Endothelial cell of umbilical vein (primary cell): ENCODE measurements around the gene CRELD2. TPM values are rescaled to one million over a fixed set of nuclear protein-coding genes. Genes with fewer than 3 reads are reported as not detected.
A peak's percentile ranks its signal among the peaks of the same experiment; 100 is the strongest.

ENCODE experiments used
- BruUV-seq: library from RNA; stranded (reverse); fragments of 400-500 nt; replicated peaks from 2 replicates; lab custom pipeline; 2021; lab: Mats Ljungman, UMichigan
- CTCF ChIA-PET: fragments of 300-600, 350-600 bp; sonication (Branson Sonifier 250); formaldehyde crosslinking; loops from one replicate; lab custom pipeline; 2021; ENCODE audit warnings: antibody characterized with exemption, inconsistent platforms; lab: Charles Lee
- POLR2A ChIA-PET: fragments of 300-600, 350-600 bp; sonication (Branson Sonifier 250); formaldehyde crosslinking; loops from one replicate; lab custom pipeline; 2021; ENCODE audit warnings: antibody characterized with exemption, inconsistent platforms; lab: Charles Lee
- DNase-seq: peaks from one replicate; pipeline ENCODE4 v3.0.0-alpha.2; 2011; ENCODE audit warnings: low read depth, low spot score
- FAIRE-seq: peaks from 2 replicates; lab custom pipeline; 2011; peaks lifted over from hg19 to GRCh38; lab: Jason Lieb, UNC
- H2AFZ ChIP-seq: 2 replicates; pipeline ENCODE4 v1.6.0; 2012; ENCODE audit warnings: low read depth, low read length, control low read depth, inconsistent platforms
- H3K27ac ChIP-seq: 2 replicates; pipeline ENCODE4 v1.5.1; 2011; ENCODE audit warnings: low read depth, mild to moderate bottlenecking, control low read depth, low read length, moderate library complexity; ENCODE audit not compliant: insufficient read depth
- H3K27me3 ChIP-seq, 2 experiments: 2 replicates each; pipeline versions ENCODE4 v1.6.0 to v1.6.1; 2011; ENCODE audit warnings: low read length in 2 of 2, mixed read lengths in 1 of 2; ENCODE audit not compliant: control insufficient read depth in 2 of 2, insufficient read depth in 2 of 2
- H3K36me3 ChIP-seq, 2 experiments: 2 replicates in 1 of 2; 3 replicates in 1 of 2; pipeline ENCODE4 v1.5.1; 2011; ENCODE audit warnings: low read length in 2 of 2, mild to moderate bottlenecking in 1 of 2, moderate library complexity in 1 of 2; ENCODE audit not compliant: control insufficient read depth in 2 of 2, insufficient read depth in 2 of 2; ENCODE audit errors: extremely low read depth in 1 of 2
- H3K4me1 ChIP-seq: 3 replicates; pipeline ENCODE4 v1.5.1; 2011; ENCODE audit warnings: mild to moderate bottlenecking, low read length; ENCODE audit not compliant: control insufficient read depth, insufficient read depth; ENCODE audit errors: extremely low read depth
- H3K4me2 ChIP-seq: 2 replicates; pipeline ENCODE4 v1.6.1; 2011; ENCODE audit warnings: low read length, control low read depth, mixed read lengths; ENCODE audit not compliant: insufficient read depth
- H3K4me3 ChIP-seq, 3 experiments: fragments of 200-600 bp in 1 of 3; sonication (generic), shearing (Covaris generic) in 1 of 3; replicated peaks in 1 of 3; 2 replicates each; pipeline ENCODE4 v1.5.1; 2011 to 2016; ENCODE audit warnings: control low read depth in 3 of 3, low read length in 3 of 3, mild to moderate bottlenecking in 2 of 3, inconsistent platforms in 1 of 3, low read depth in 1 of 3, moderate library complexity in 1 of 3; ENCODE audit not compliant: insufficient read depth in 1 of 3
- H3K79me2 ChIP-seq: 2 replicates; pipeline ENCODE4 v1.6.0; 2012; ENCODE audit warnings: low read length, inconsistent platforms; ENCODE audit not compliant: control insufficient read depth, insufficient read depth
- H3K9ac ChIP-seq: replicated peaks from 2 replicates; pipeline ENCODE3; 2011; ENCODE audit warnings: low read length, control low read depth; ENCODE audit not compliant: insufficient read depth; ENCODE audit errors: extremely low read depth
- H3K9me1 ChIP-seq: replicated peaks from 3 replicates; pipeline ENCODE4 v1.6.0; 2011; ENCODE audit warnings: mild to moderate bottlenecking, low read length; ENCODE audit not compliant: control insufficient read depth, insufficient read depth; ENCODE audit errors: extremely low read depth
- H3K9me3 ChIP-seq: replicated peaks from 2 replicates; pipeline ENCODE4 v1.5.1; 2012; ENCODE audit warnings: low read length, inconsistent platforms; ENCODE audit not compliant: control insufficient read depth, insufficient read depth
- H4K20me1 ChIP-seq: replicated peaks from 2 replicates; pipeline ENCODE3; 2011; ENCODE audit warnings: mild to moderate bottlenecking, low read length; ENCODE audit not compliant: control insufficient read depth, insufficient read depth; ENCODE audit errors: extremely low read depth
- EZH2 ChIP-seq: IDR thresholded peaks from 2 replicates; pipeline ENCODE4 v1.6.1; 2012; ENCODE audit warnings: borderline replicate concordance, low read depth, mild to moderate bottlenecking, moderate library complexity, low read length, inconsistent platforms; ENCODE audit not compliant: severe bottlenecking
- JUN ChIP-seq: IDR thresholded peaks from 2 replicates; pipeline ENCODE4 v1.6.1; 2011; ENCODE audit warnings: borderline replicate concordance, low read depth; ENCODE audit not compliant: insufficient read length, insufficient read depth
- POLR2AphosphoS5 ChIP-seq: IDR thresholded peaks from 2 replicates; pipeline ENCODE4 v1.6.1; 2012; ENCODE audit warnings: low read depth, mild to moderate bottlenecking, control low read depth, low read length, moderate library complexity; ENCODE audit not compliant: insufficient read depth
- dilution Hi-C: fragments of 300-500 bp; cut with MboI; formaldehyde crosslinking; loops from one replicate; pipeline ENCODE4 v1.15.0; 2019; ENCODE audit warnings: low sequenced_read_pairs; ENCODE audit not compliant: extremely low pct_ligation_motif_present
- intact Hi-C: fragments of 100-400 bp; cut with micrococcal nuclease; formaldehyde crosslinking; loops from one replicate; pipeline ENCODE4 v1.10.0; 2022
- polyA plus RNA-seq, 4 experiments: library from polyadenylated mRNA; depleted of rRNA in 3 of 4; stranded (reverse) in 3 of 4; unstranded in 1 of 4; fragments of >200 nt; gene quantifications; 2 replicates each; pipeline versions ENCODE4 v1.2.1 to v1.2.3, GENCODE V29; 2011 to 2012; ENCODE audit warnings: missing spikeins in 1 of 4
- total RNA-seq: library from RNA; stranded (reverse); gene quantifications from 2 replicates; pipeline ENCODE4 v1.2.3, GENCODE V29; 2021
- TF ChIP-seq, protein P1 (sequence below), 2 donors: IDR thresholded peaks; 1 replicate in 1 of 2; 2 replicates in 1 of 2; pipeline ENCODE4 v1.5.1; 2011; ENCODE audit warnings: low read length in 2 of 2, mild to moderate bottlenecking in 2 of 2, moderate library complexity in 2 of 2, control low read depth in 1 of 2, inconsistent platforms in 1 of 2, low read depth in 1 of 2; ENCODE audit not compliant: insufficient read depth in 1 of 2; ENCODE audit errors: extremely low read depth in 1 of 2

CRELD2 gene
- total and polyA plus RNA-seq, 2 donors (not counting 3 experiments of a cell fraction or from before 2014, with no cell fraction given): 71.0 to 86.3 TPM

DNA sequence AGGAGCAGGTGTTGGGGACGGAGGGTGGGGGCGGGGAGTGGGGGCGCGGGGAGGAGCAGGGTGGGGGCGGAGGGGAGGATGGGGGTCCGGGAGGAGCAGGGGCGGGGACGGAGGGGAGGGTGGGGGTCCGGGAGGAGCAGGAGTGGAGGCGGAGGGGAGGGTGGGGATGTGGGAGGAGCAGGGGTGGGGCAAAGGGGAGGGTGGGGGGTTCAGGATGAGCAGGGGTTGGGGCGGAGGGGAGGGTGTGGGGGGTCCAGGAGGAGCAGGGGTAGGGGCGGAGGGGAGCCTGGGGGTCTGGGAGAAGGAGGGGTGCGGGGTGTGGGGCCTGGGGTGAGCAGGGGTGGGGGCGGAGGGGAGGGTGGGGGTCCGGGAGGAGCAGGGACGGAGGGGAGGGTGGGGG, 17.1 kb downstream of the CRELD2 start:
- Histone ChIP-seq H3K4me2 (no peak overlapping the region), H3K9me1 (no peaks in the 10 kb centered on the region), H3K9me3 (no peaks in the 10 kb centered on the region), H3K79me2 (no peaks in the 10 kb centered on the region), H3K27me3 (no peaks in the 10 kb centered on the region), H2AFZ (no peak overlapping the region), H3K4me3 (peak overlapping the region in 1 of 3 experiments; percentile 33), H3K4me1 (peaks cover 63% of the 10 kb centered on the region), H3K27ac (no peak overlapping the region), H3K9ac (no peak overlapping the region), H3K36me3 (no peaks in the 10 kb centered on the region), H4K20me1 (no peaks in the 10 kb centered on the region)
- ChIA-PET CTCF (interaction anchor here (1.0 to 4.3 kb wide), 3 partner anchors 12 to 95 kb away, joined by 3 to 34 read pairs (median 3); no protein-coding TSS in a partner anchor), POLR2A (interaction anchor here (0.7 to 1.8 kb wide), 4 partner anchors 11 to 372 kb away, joined by 4 to 14 read pairs (median 6); partner anchors contain the start of genes PIM3 and PLXNB2)
- dilution Hi-C loops (no loop called here), intact Hi-C loops (no loop called here)
- no peak for DNase-seq
- FAIRE-seq: no peak
- BruUV-seq: no TSS peak
- TF ChIP-seq JUN (no peak), POLR2AphosphoS5 (no peak), EZH2 (no peak)
- TF ChIP-seq, protein P1, sequence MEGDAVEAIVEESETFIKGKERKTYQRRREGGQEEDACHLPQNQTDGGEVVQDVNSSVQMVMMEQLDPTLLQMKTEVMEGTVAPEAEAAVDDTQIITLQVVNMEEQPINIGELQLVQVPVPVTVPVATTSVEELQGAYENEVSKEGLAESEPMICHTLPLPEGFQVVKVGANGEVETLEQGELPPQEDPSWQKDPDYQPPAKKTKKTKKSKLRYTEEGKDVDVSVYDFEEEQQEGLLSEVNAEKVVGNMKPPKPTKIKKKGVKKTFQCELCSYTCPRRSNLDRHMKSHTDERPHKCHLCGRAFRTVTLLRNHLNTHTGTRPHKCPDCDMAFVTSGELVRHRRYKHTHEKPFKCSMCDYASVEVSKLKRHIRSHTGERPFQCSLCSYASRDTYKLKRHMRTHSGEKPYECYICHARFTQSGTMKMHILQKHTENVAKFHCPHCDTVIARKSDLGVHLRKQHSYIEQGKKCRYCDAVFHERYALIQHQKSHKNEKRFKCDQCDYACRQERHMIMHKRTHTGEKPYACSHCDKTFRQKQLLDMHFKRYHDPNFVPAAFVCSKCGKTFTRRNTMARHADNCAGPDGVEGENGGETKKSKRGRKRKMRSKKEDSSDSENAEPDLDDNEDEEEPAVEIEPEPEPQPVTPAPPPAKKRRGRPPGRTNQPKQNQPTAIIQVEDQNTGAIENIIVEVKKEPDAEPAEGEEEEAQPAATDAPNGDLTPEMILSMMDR (IDR thresholded peaks at IDR 0.05; ENCODE audit: extremely low read depth in 1 of 2, insufficient read depth in 1 of 2, low read depth in 1 of 2, low read length in 2 of 2): no peak
